IMR-90 (cell line): ENCODE data around the gene SRR. TPM values are rescaled to one million over a fixed set of nuclear protein-coding genes. Genes with fewer than 3 reads are reported as not detected.

Experiments
- ATAC-seq: fragments of 200-7000 bp; cut with Tn5 transposase; 2 replicates; pipeline ENCODE4 v1.9.1; 2020; ENCODE audit warnings: low read depth, mild to moderate bottlenecking, moderate library complexity
- BruUV-seq: library from RNA; stranded (reverse); fragments of 400-500 nt; replicated peaks from 2 replicates; lab custom pipeline; 2021; lab: Mats Ljungman, UMichigan
- CTCF ChIA-PET: fragments of 300-600 bp; formaldehyde crosslinking; extraction: SDS; loops from one replicate; lab custom pipeline; 2021; ENCODE audit warnings: antibody characterized with exemption; lab: Yijun Ruan, JAX
- POLR2A ChIA-PET: fragments of 300-600 bp; sonication (Branson Sonifier 250); formaldehyde crosslinking; loops from one replicate; lab custom pipeline; 2022; ENCODE audit warnings: antibody characterized with exemption; ENCODE audit not compliant: unreplicated experiment; lab: Charles Lee
- DNase-seq: peaks from one replicate; pipeline ENCODE4 v3.0.0; 2013
- H2AFZ ChIP-seq: replicated peaks from 2 replicates; pipeline ENCODE3; 2013; ENCODE audit warnings: low read length, mild to moderate bottlenecking; ENCODE audit not compliant: poor library complexity
- H2AK5ac ChIP-seq: 2 replicates; pipeline ENCODE4 v1.6.1; 2013; ENCODE audit warnings: low read depth, low read length, inconsistent platforms
- H2AK9ac ChIP-seq: replicated peaks from 2 replicates; pipeline ENCODE3; 2013; ENCODE audit warnings: mild to moderate bottlenecking, low read depth, low read length, moderate library complexity; ENCODE audit not compliant: poor library complexity
- H2BK120ac ChIP-seq: 2 replicates; pipeline ENCODE4 v1.6.1; 2013; ENCODE audit warnings: low read depth, low read length, inconsistent platforms
- H2BK15ac ChIP-seq: 3 replicates; pipeline ENCODE4 v1.6.1; 2013; ENCODE audit warnings: low read depth, low read length, inconsistent platforms
- H2BK20ac ChIP-seq: 2 replicates; pipeline ENCODE4 v1.6.1; 2013; ENCODE audit warnings: low read depth, mild to moderate bottlenecking, inconsistent platforms, low read length, moderate library complexity
- H2BK5ac ChIP-seq: 2 replicates; pipeline ENCODE4 v1.6.1; 2013; ENCODE audit warnings: mild to moderate bottlenecking, low read depth, low read length, inconsistent platforms; ENCODE audit not compliant: poor library complexity, severe bottlenecking
- H3K14ac ChIP-seq: replicated peaks from 2 replicates; pipeline ENCODE4 v1.6.1; 2013; ENCODE audit warnings: low read depth, low read length, inconsistent platforms
- H3K18ac ChIP-seq: 2 replicates; pipeline ENCODE4 v1.6.1; 2013; ENCODE audit warnings: low read depth, low read length, control low read depth
- H3K23ac ChIP-seq: 2 replicates; pipeline ENCODE4 v1.6.1; 2013; ENCODE audit warnings: low read depth, low read length, inconsistent platforms
- H3K27ac ChIP-seq: 2 replicates; pipeline ENCODE4 v1.5.1; 2013; ENCODE audit warnings: mild to moderate bottlenecking, control low read depth, low read length; ENCODE audit not compliant: insufficient read depth
- H3K27me3 ChIP-seq: 2 replicates; pipeline ENCODE4 v1.6.1; 2013; ENCODE audit warnings: low read length; ENCODE audit not compliant: control insufficient read depth, insufficient read depth
- H3K36me3 ChIP-seq: 2 replicates; pipeline ENCODE4 v1.6.1; 2013; ENCODE audit warnings: low read length, mixed read lengths; ENCODE audit not compliant: control insufficient read depth, insufficient read depth
- H3K4ac ChIP-seq: 2 replicates; pipeline ENCODE4 v1.6.1; 2013; ENCODE audit warnings: low read depth, low read length, inconsistent platforms
- H3K4me1 ChIP-seq: 2 replicates; pipeline ENCODE4 v1.6.1; 2013; ENCODE audit warnings: low read length, mixed read lengths; ENCODE audit not compliant: control insufficient read depth, insufficient read depth
- H3K4me2 ChIP-seq: 2 replicates; pipeline ENCODE4 v1.6.1; 2013; ENCODE audit warnings: low read depth, mild to moderate bottlenecking, control low read depth, low read length, moderate library complexity
- H3K4me3 ChIP-seq: 2 replicates; pipeline ENCODE4 v1.5.1; 2013; ENCODE audit warnings: low read depth, mild to moderate bottlenecking, control low read depth, low read length, moderate library complexity; ENCODE audit not compliant: insufficient read depth
- H3K56ac ChIP-seq: 2 replicates; pipeline ENCODE4 v1.6.1; 2013; ENCODE audit warnings: low read length, inconsistent platforms; ENCODE audit not compliant: insufficient read depth; ENCODE audit errors: extremely low read depth
- H3K79me1 ChIP-seq, 2 experiments: 2 replicates each; pipeline ENCODE4 v1.6.1; 2013; ENCODE audit warnings: low read length in 2 of 2, inconsistent platforms in 1 of 2, low read depth in 1 of 2
- H3K9ac ChIP-seq: 2 replicates; pipeline ENCODE4 v1.6.1; 2013; ENCODE audit warnings: low read depth, low read length, control low read depth
- H3K9me1 ChIP-seq: 2 replicates; pipeline ENCODE4 v1.6.1; 2013; ENCODE audit warnings: low read length, inconsistent platforms; ENCODE audit not compliant: insufficient read depth
- H3K9me3 ChIP-seq: 2 replicates; pipeline ENCODE4 v1.6.1; 2013; ENCODE audit warnings: low read length; ENCODE audit not compliant: control insufficient read depth, insufficient read depth
- H4K20me1 ChIP-seq: 2 replicates; pipeline ENCODE4 v1.6.1; 2013; ENCODE audit warnings: low read length, inconsistent platforms; ENCODE audit not compliant: insufficient read depth
- H4K5ac ChIP-seq: 2 replicates; pipeline ENCODE4 v1.6.1; 2013; ENCODE audit warnings: mild to moderate bottlenecking, low read depth, low read length, control low read depth
- H4K8ac ChIP-seq, 2 experiments: 2 replicates each; pipeline ENCODE4 v1.6.1; 2013; ENCODE audit warnings: low read depth in 2 of 2, low read length in 2 of 2, control low read depth in 1 of 2, inconsistent platforms in 1 of 2
- H4K91ac ChIP-seq: 2 replicates; pipeline ENCODE4 v1.6.1; 2013; ENCODE audit warnings: low read depth, low read length, inconsistent platforms; ENCODE audit not compliant: insufficient read depth
- CHD1 ChIP-seq: IDR thresholded peaks from 2 replicates; pipeline ENCODE4 v1.6.1; 2012; ENCODE audit warnings: low read depth, low read length, improper control_type of control experiment
- MAFK ChIP-seq: IDR thresholded peaks from 2 replicates; pipeline ENCODE4 v1.6.1; 2012; ENCODE audit warnings: low read depth, low read length, improper control_type of control experiment
- MAZ ChIP-seq: IDR thresholded peaks from 2 replicates; pipeline ENCODE4 v1.6.1; 2012; ENCODE audit warnings: low read depth, mild to moderate bottlenecking, low read length, improper control_type of control experiment, moderate library complexity, borderline replicate concordance
- RAD21 ChIP-seq: IDR thresholded peaks from 2 replicates; pipeline ENCODE4 v1.6.1; 2012; ENCODE audit warnings: low read length, improper control_type of control experiment
- RCOR1 ChIP-seq: IDR thresholded peaks from 2 replicates; pipeline ENCODE4 v1.6.1; 2012; ENCODE audit warnings: mild to moderate bottlenecking, low read length, improper control_type of control experiment; ENCODE audit not compliant: insufficient replicate concordance
- SMC3 ChIP-seq: fragments of 150-350 bp; IDR thresholded peaks from 2 replicates; pipeline ENCODE4 v1.6.1; 2016; ENCODE audit warnings: low read depth, mild to moderate bottlenecking, antibody characterized with exemption, low read length, moderate library complexity
- WGBS, 2 experiments: methylation state at CpG; one replicate each; pipeline versions ENCODE4 v1.1.5 to v1.1.7; 2013; ENCODE audit warnings: missing lambda C conversion rate in 2 of 2; ENCODE audit not compliant: insufficient read length in 1 of 2; ENCODE audit errors: extremely low coverage in 2 of 2; 5-methylcytosine and 5-hydroxymethylcytosine counted together
- dilution Hi-C: fragments of 300-500 bp; cut with HindIII; formaldehyde crosslinking; loops from one replicate; pipeline ENCODE4 v1.14.3; 2018; ENCODE audit warnings: low sequenced_read_pairs; ENCODE audit not compliant: unreplicated experiment
- in situ Hi-C: fragments of 300-500 bp; cut with MboI; formaldehyde crosslinking; loops from 3 replicates; pipeline ENCODE4 v1.14.3; 2019; ENCODE audit warnings: low sequenced_read_pairs, inconsistent platforms, mixed read lengths
- intact Hi-C: fragments of 100-400 bp; cut with micrococcal nuclease; formaldehyde crosslinking; loops from 2 replicates; pipeline ENCODE4 v1.10.0; 2022
- polyA plus RNA-seq, 3 experiments: library from polyadenylated mRNA; depleted of rRNA; stranded (reverse); fragments of >200 nt; gene quantifications; 2 replicates each; pipeline ENCODE4 v1.2.3, GENCODE V29; 2012; ENCODE audit warnings: low replicate concordance in 1 of 3
- total RNA-seq: library from RNA; depleted of rRNA; stranded (reverse); fragments of >200 nt; gene quantifications from 2 replicates; pipeline ENCODE4 v1.2.3, GENCODE V29; 2012
- TF ChIP-seq, protein P1 (sequence below): fragments of 150-350 bp; IDR thresholded peaks from 2 replicates; pipeline ENCODE4 v1.6.1; 2017; ENCODE audit warnings: mild to moderate bottlenecking, antibody characterized with exemption, low read length, low read depth

SRR gene
- total and polyA plus RNA-seq, 2 of the 4 experiments (the other 2 are of a cell fraction): 14.5 to 52.7 TPM

GRCh38 chr17:2266045-2266864 lies 37.5 kb upstream of the SRR start (continued):
- no peak for TF ChIP-seq RCOR1

DNA sequence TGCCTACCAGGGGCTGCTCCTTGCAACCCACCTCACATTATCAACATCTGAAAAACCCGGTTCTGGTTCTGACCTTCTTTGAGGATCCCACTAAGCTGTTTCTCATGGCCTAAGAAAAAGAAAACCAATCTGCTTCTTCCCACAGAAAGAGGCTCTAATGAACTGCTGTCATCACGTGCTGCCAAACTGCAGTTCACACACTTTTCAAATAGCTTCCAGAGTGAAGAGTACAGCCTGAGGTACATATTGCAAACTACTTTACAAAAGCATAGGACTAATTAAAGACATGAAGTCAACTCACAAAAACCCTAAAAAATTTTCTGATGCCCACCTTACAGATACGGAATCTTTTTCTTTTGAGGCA lies 36.9 kb upstream of the SRR start:
- Histone ChIP-seq H4K5ac (no peak overlapping the region), H3K18ac (no peak overlapping the region), H2AK5ac (no peak overlapping the region), H4K8ac (no peak overlapping the region), H2AK9ac (no peak overlapping the region), H2BK120ac (no peak overlapping the region), H2AFZ (no peak overlapping the region), H3K4me1 (peaks cover 10% of the 10 kb centered on the region), H3K4me2 (no peak overlapping the region), H4K91ac (no peak overlapping the region), H3K27ac (no peak overlapping the region), H3K36me3 (peaks cover 3% of the 10 kb centered on the region; the same call in 1 of the 2 replicates), H3K9me3 (no peaks in the 10 kb centered on the region), H3K23ac (no peak overlapping the region; the same call in 1 of the 2 replicates), H3K9me1 (peaks cover 3% of the 10 kb centered on the region), H3K79me1 (peaks cover 15 to 65% of the 10 kb centered on the region in 2 experiments; a peak in 3 of 4 replicates), H3K56ac (no peak overlapping the region), H2BK15ac (no peak overlapping the region), H3K9ac (no peak overlapping the region), H3K14ac (0 out of 2 replicates have a peak overlapping the region, but pooled peaks have one; percentile 24), H2BK20ac (no peak overlapping the region), H2BK5ac (no peak overlapping the region), H3K4ac (no peak overlapping the region), H4K20me1 (peaks cover 3% of the 10 kb centered on the region; the same call in 1 of the 2 replicates), H3K27me3 (no peaks in the 10 kb centered on the region), H3K4me3 (no peak overlapping the region)
- DNase-seq: no peak
- in situ Hi-C loops: no loop called here
- TF ChIP-seq, protein P1, sequence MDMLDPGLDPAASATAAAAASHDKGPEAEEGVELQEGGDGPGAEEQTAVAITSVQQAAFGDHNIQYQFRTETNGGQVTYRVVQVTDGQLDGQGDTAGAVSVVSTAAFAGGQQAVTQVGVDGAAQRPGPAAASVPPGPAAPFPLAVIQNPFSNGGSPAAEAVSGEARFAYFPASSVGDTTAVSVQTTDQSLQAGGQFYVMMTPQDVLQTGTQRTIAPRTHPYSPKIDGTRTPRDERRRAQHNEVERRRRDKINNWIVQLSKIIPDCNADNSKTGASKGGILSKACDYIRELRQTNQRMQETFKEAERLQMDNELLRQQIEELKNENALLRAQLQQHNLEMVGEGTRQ: no peak
- TF ChIP-seq MAFK (no peak), RAD21 (no peak), CHD1 (no peak), RCOR1 (no peak), MAZ (no peak), SMC3 (no peak)
- no TSS peak for BruUV-seq
- ATAC-seq: no peak
- ChIA-PET POLR2A (no interaction called here), CTCF (no interaction called here)
- WGBS, 2 experiments: 56% methylated on average over 2 of the region's 3 CpGs; no CpG with 5 or more reads in 1 of the 2 experiments
- intact Hi-C loops: no loop called here
- dilution Hi-C loops: no loop called here
